ENCODE measurements around the gene SVOPL. TPM values are rescaled to one million over a fixed set of nuclear protein-coding genes. Genes with fewer than 3 reads are reported as not detected.

The SVOPL gene
- total RNA-seq, 1 donor from 2014 or later = 1.1 TPM

GRCh38 chr7:138553805-138554204 lies 147.4 kb downstream of the SVOPL start:
- no peak for TF ChIP-seq CTCF (IDR thresholded peaks at IDR 0.05; ENCODE audit: unreplicated experiment)
- peaks cover 87% of the 10 kb centered on the region for H3K36me3 Mint-ChIP-seq
- peak overlapping the region; percentile 43 for H3K27ac Mint-ChIP-seq
- no peaks in the 10 kb centered on the region for H3K4me1 Mint-ChIP-seq
- H3K9me3 Mint-ChIP-seq = peaks cover 47% of the 10 kb centered on the region
- no peaks in the 10 kb centered on the region for H3K27me3 Mint-ChIP-seq (ENCODE audit: low read depth)
- no peak overlapping the region for H3K4me3 Mint-ChIP-seq
- no peak for DNase-seq (ENCODE audit: low spot score in 2 of 2, unreplicated experiment in 2 of 2)

- DNase-seq (ENCODE audit: low spot score in 2 of 2, unreplicated experiment in 2 of 2) = no peak
- no peaks in the 10 kb centered on the region for H3K4me1 Mint-ChIP-seq
- H3K27ac Mint-ChIP-seq = no peak overlapping the region
- TF ChIP-seq CTCF (IDR thresholded peaks at IDR 0.05; ENCODE audit: unreplicated experiment) = no peak
- no peak overlapping the region for H3K4me3 Mint-ChIP-seq
- peaks cover 79% of the 10 kb centered on the region for H3K36me3 Mint-ChIP-seq
- no peaks in the 10 kb centered on the region for H3K27me3 Mint-ChIP-seq (ENCODE audit: low read depth)
- peaks cover 29% of the 10 kb centered on the region for H3K9me3 Mint-ChIP-seq
Observed at GRCh38 chr7:138551102-138551501, 150.1 kb downstream of the SVOPL start.

GRCh38 chr7:138550337-138550736 lies 150.8 kb downstream of the SVOPL start:
- no peak for DNase-seq (ENCODE audit: low spot score in 2 of 2, unreplicated experiment in 2 of 2)
- Mint-ChIP-seq H3K9me3 (peaks cover 31% of the 10 kb centered on the region), H3K27ac (peak overlapping the region; percentile 0), H3K36me3 (peaks cover 80% of the 10 kb centered on the region), H3K4me3 (no peak overlapping the region), H3K4me1 (no peaks in the 10 kb centered on the region), H3K27me3 (ENCODE audit: low read depth) (no peaks in the 10 kb centered on the region)
- TF ChIP-seq CTCF (IDR thresholded peaks at IDR 0.05; ENCODE audit: unreplicated experiment) = no peak

- Mint-ChIP-seq H3K27ac (no peak overlapping the region), H3K36me3 (peaks cover 82% of the 10 kb centered on the region), H3K27me3 (ENCODE audit: low read depth) (no peaks in the 10 kb centered on the region), H3K4me3 (no peak overlapping the region), H3K4me1 (no peaks in the 10 kb centered on the region), H3K9me3 (peaks cover 30% of the 10 kb centered on the region)
- TF ChIP-seq CTCF (IDR thresholded peaks at IDR 0.05; ENCODE audit: unreplicated experiment) = no peak
- DNase-seq (ENCODE audit: low spot score in 2 of 2, unreplicated experiment in 2 of 2) = no peak
Observed at GRCh38 chr7:138549082-138549481, 152.1 kb downstream of the SVOPL start.

- Mint-ChIP-seq H3K4me3 (no peak overlapping the region), H3K27ac (no peak overlapping the region), H3K9me3 (peaks cover 25% of the 10 kb centered on the region), H3K27me3 (ENCODE audit: low read depth) (no peaks in the 10 kb centered on the region), H3K36me3 (peaks cover 75% of the 10 kb centered on the region), H3K4me1 (no peaks in the 10 kb centered on the region)
- DNase-seq (ENCODE audit: low spot score in 2 of 2, unreplicated experiment in 2 of 2) = no peak
- no peak for TF ChIP-seq CTCF (IDR thresholded peaks at IDR 0.05; ENCODE audit: unreplicated experiment)
Observed at GRCh38 chr7:138546829-138547228, 154.3 kb downstream of the SVOPL start.

GRCh38 chr7:138546064-138546619 lies 155.0 kb downstream of the SVOPL start:
- Mint-ChIP-seq H3K36me3 (peaks cover 78% of the 10 kb centered on the region), H3K4me1 (no peaks in the 10 kb centered on the region), H3K4me3 (no peak overlapping the region), H3K27ac (no peak overlapping the region), H3K9me3 (peaks cover 30% of the 10 kb centered on the region), H3K27me3 (ENCODE audit: low read depth) (no peaks in the 10 kb centered on the region)
- no peak for TF ChIP-seq CTCF (IDR thresholded peaks at IDR 0.05; ENCODE audit: unreplicated experiment)
- DNase-seq (ENCODE audit: low spot score in 2 of 2, unreplicated experiment in 2 of 2) = no peak
